T-cell (primary cell): ENCODE results near the gene SNX25. TPM values are rescaled to one million over a fixed set of nuclear protein-coding genes. Genes with fewer than 3 reads are reported as not detected.
"Not testable (repeated sequence)": the region's sequence is repeated elsewhere in the genome, so short reads cannot be mapped to it uniquely, and the experiment has no call there.

Source experiments
- ATAC-seq, 4 experiments: fragments of 200-7000 bp in 3 of 4; fragments of 150-1000 bp in 1 of 4; cut with Tn5 transposase; replicated peaks in 1 of 4; 1 replicate in 3 of 4; 2 replicates in 1 of 4; pipeline ENCODE4 v1.10.0; 2021; ENCODE audit warnings: moderate library complexity in 3 of 4, mild to moderate bottlenecking in 2 of 4, moderate number of reproducible peaks in 1 of 4
- CTCF ChIA-PET, 2 donors: fragments of 300-600 bp; sonication (Branson Sonifier 250); formaldehyde crosslinking; loops; one replicate each; lab custom pipeline; 2022; ENCODE audit warnings: antibody characterized with exemption in 2 of 2; lab: Charles Lee
- POLR2A ChIA-PET, 2 donors: fragments of 300-600 bp; sonication (Branson Sonifier 250); formaldehyde crosslinking; loops; one replicate each; lab custom pipeline; 2022; ENCODE audit warnings: antibody characterized with exemption in 2 of 2; lab: Charles Lee
- DNase-seq, 35 experiments: peaks; one replicate each; pipeline versions ENCODE4 v3.0.0 to v3.0.0-alpha.2; 2013 to 2023
- H3K27ac ChIP-seq: one replicate; pipeline ENCODE4 v1.5.1; 2013; ENCODE audit warnings: low read length
- H3K27me3 ChIP-seq, 2 experiments: replicated peaks in 1 of 2; 1 replicate in 1 of 2; 2 replicates in 1 of 2; pipeline versions ENCODE4 v1.6.1 to v1.7.0; 2013; ENCODE audit warnings: low read length in 1 of 2, mixed read lengths in 1 of 2; ENCODE audit not compliant: control insufficient read depth in 2 of 2, insufficient read depth in 2 of 2; ENCODE audit errors: extremely low read depth in 1 of 2
- H3K36me3 ChIP-seq, 2 donors: 1 replicate in 1 of 2; 2 replicates in 1 of 2; pipeline versions ENCODE4 v1.6.1 to v1.7.0; 2013; ENCODE audit warnings: low read length in 1 of 2; ENCODE audit not compliant: control insufficient read depth in 2 of 2, insufficient read depth in 1 of 2; ENCODE audit errors: extremely low read depth in 1 of 2
- H3K4me1 ChIP-seq, 2 experiments: 1 replicate in 1 of 2; 2 replicates in 1 of 2; pipeline versions ENCODE4 v1.6.1 to v1.7.0; 2013; ENCODE audit warnings: low read length in 2 of 2, mixed read lengths in 1 of 2; ENCODE audit not compliant: insufficient read depth in 2 of 2, control insufficient read depth in 1 of 2; ENCODE audit errors: extremely low read depth in 1 of 2
- H3K4me3 ChIP-seq, 2 donors: 1 replicate in 1 of 2; 2 replicates in 1 of 2; pipeline versions ENCODE4 v1.5.1 to v1.7.0; 2013; ENCODE audit warnings: mild to moderate bottlenecking in 2 of 2, low read length in 1 of 2, moderate library complexity in 1 of 2; ENCODE audit not compliant: control insufficient read depth in 1 of 2; ENCODE audit errors: extremely low read depth in 1 of 2
- H3K9me3 ChIP-seq: 2 replicates; pipeline ENCODE4 v1.7.0; 2013
- H3K27ac Mint-ChIP-seq, 2 donors: one replicate each; pipeline ENCODE4 v1.8.0; 2020 to 2021; ENCODE audit warnings: mild to moderate bottlenecking in 2 of 2, mixed read lengths in 2 of 2
- H3K27me3 Mint-ChIP-seq, 2 donors: one replicate each; pipeline ENCODE4 v1.8.0; 2021 to 2022; ENCODE audit warnings: mixed read lengths in 2 of 2
- H3K36me3 Mint-ChIP-seq: one replicate; pipeline ENCODE4 v1.8.0; 2021; ENCODE audit warnings: mixed read lengths
- H3K4me1 Mint-ChIP-seq, 3 donors: one replicate each; pipeline ENCODE4 v1.8.0; 2020 to 2022; ENCODE audit warnings: mixed read lengths in 3 of 3, mild to moderate bottlenecking in 1 of 3
- H3K4me3 Mint-ChIP-seq, 3 donors: one replicate each; pipeline ENCODE4 v1.8.0; 2020 to 2022; ENCODE audit warnings: mild to moderate bottlenecking in 3 of 3, mixed read lengths in 3 of 3, moderate library complexity in 3 of 3
- H3K9me3 Mint-ChIP-seq, 3 donors: one replicate each; pipeline ENCODE4 v1.8.0; 2020 to 2022; ENCODE audit warnings: mixed read lengths in 3 of 3
- WGBS: methylation state at CpG from one replicate; pipeline ENCODE4 v1.1.5; 2013; ENCODE audit warnings: missing lambda C conversion rate; ENCODE audit not compliant: insufficient coverage; 5-methylcytosine and 5-hydroxymethylcytosine counted together
- total RNA-seq, 35 experiments: library from RNA in 6 of 35; stranded (reverse) in 6 of 35; fragments of 120-200 nt in 1 of 35; gene quantifications; one replicate each; pipeline versions ENCODE4 v1.2.1 to v1.2.4 and lab custom pipeline; 2013 to 2026

Gene SNX25
- total RNA-seq, 5 donors from 2014 or later (not counting 1 experiment from before 2014, with no cell fraction given) = 14.0 to 19.3 (median 16.4) TPM

GRCh38 chr4:185323606-185324005 is 114.2 kb downstream of the SNX25 start:
- Histone ChIP-seq H3K36me3 (peaks cover 0 to 4% of the 10 kb centered on the region in 2 donors), H3K9me3 (no peaks in the 10 kb centered on the region), H3K27ac (no peak overlapping the region), H3K4me3 (no peak overlapping the region), H3K27me3 (no peaks in the 10 kb centered on the region), H3K4me1 (peaks cover 0 to 2% of the 10 kb centered on the region in 2 experiments)
- DNase-seq (no peak), ATAC-seq (no peak)
- H3K4me3 Mint-ChIP-seq = no peak overlapping the region
- H3K36me3 Mint-ChIP-seq = peaks cover 26% of the 10 kb centered on the region
- H3K4me1 Mint-ChIP-seq = peaks cover 3 to 4% (median 3%) of the 10 kb centered on the region in 3 donors
- no peak overlapping the region for H3K27ac Mint-ChIP-seq
- WGBS = no CpG with 5 or more reads among the region's 1 CpG
- ChIA-PET POLR2A (interaction anchor here in 1 of 2 donors (0.6 kb wide), 1 partner anchor 64 kb away, joined by 4 read pairs; no protein-coding TSS in a partner anchor), CTCF (interaction anchor here in 1 of 2 donors (0.6 kb wide), 2 partner anchors 31 to 56 kb away, joined by 3 read pairs; no protein-coding TSS in a partner anchor)
- H3K9me3 Mint-ChIP-seq = peaks cover 0 to 3% (median 0%) of the 10 kb centered on the region in 3 donors
- no peaks in the 10 kb centered on the region for H3K27me3 Mint-ChIP-seq

GRCh38 chr4:185324361-185324760 is 115.0 kb downstream of the SNX25 start:
- H3K27me3 ChIP-seq, H3K4me3 Mint-ChIP-seq, ATAC-seq, DNase-seq, H3K4me1 ChIP-seq, H3K36me3 ChIP-seq, H3K9me3 ChIP-seq, H3K27ac Mint-ChIP-seq, H3K27ac ChIP-seq, H3K4me3 ChIP-seq, POLR2A ChIA-PET, H3K4me1 Mint-ChIP-seq, H3K27me3 Mint-ChIP-seq, H3K9me3 Mint-ChIP-seq: not testable (repeated sequence)
- CTCF ChIA-PET = interaction anchor here in 1 of 2 donors (0.6 kb wide), 1 partner anchor 55 kb away, joined by 3 read pairs; no protein-coding TSS in a partner anchor
- 98% methylated on average over 5 of the region's 6 CpGs for WGBS
- peaks cover 31% of the 10 kb centered on the region for H3K36me3 Mint-ChIP-seq

- POLR2A ChIA-PET, H3K4me3 Mint-ChIP-seq, H3K27ac Mint-ChIP-seq, CTCF ChIA-PET, H3K9me3 Mint-ChIP-seq, H3K4me3 ChIP-seq, H3K27me3 Mint-ChIP-seq, H3K4me1 ChIP-seq, H3K36me3 ChIP-seq, H3K27me3 ChIP-seq, H3K27ac ChIP-seq, ATAC-seq, DNase-seq, H3K4me1 Mint-ChIP-seq, H3K9me3 ChIP-seq: not testable (repeated sequence)
- no CpG with 5 or more reads among the region's 1 CpG for WGBS
- H3K36me3 Mint-ChIP-seq = peaks cover 31% of the 10 kb centered on the region
Observed at GRCh38 chr4:185325721-185326120, 116.3 kb downstream of the SNX25 start.

GRCh38 chr4:185328586-185328985 is 119.2 kb downstream of the SNX25 start:
- H3K4me1 Mint-ChIP-seq = no peaks in the 10 kb centered on the region
- POLR2A ChIA-PET = no interaction called here

GRCh38 chr4:185329879-185330510 is 120.6 kb downstream of the SNX25 start:
- H3K36me3 ChIP-seq, H3K4me1 ChIP-seq, H3K27ac ChIP-seq, H3K9me3 Mint-ChIP-seq, H3K9me3 ChIP-seq, H3K27me3 ChIP-seq, H3K4me1 Mint-ChIP-seq, POLR2A ChIA-PET, H3K27me3 Mint-ChIP-seq, DNase-seq, ATAC-seq, H3K4me3 ChIP-seq, H3K4me3 Mint-ChIP-seq, CTCF ChIA-PET: not testable (repeated sequence)
- peaks cover 35% of the 10 kb centered on the region for H3K36me3 Mint-ChIP-seq
- H3K27ac Mint-ChIP-seq = peak overlapping the region in 1 of 2 donors; percentile 8
- 83% methylated on average over 2 of the region's 2 CpGs for WGBS

More at GRCh38 chr4:185328586-185328985, 119.2 kb downstream of the SNX25 start:
- no peak overlapping the region for H3K27ac ChIP-seq
- no peaks in the 10 kb centered on the region for H3K27me3 ChIP-seq
- CTCF ChIA-PET = no interaction called here
- WGBS = 100% methylated on average over 7 of the region's 7 CpGs
- ATAC-seq (no peak), DNase-seq (no peak)
- Mint-ChIP-seq H3K36me3 (peaks cover 36% of the 10 kb centered on the region), H3K27me3 (no peaks in the 10 kb centered on the region), H3K27ac (no peak overlapping the region), H3K4me3 (no peak overlapping the region), H3K9me3 (no peaks in the 10 kb centered on the region)
- no peak overlapping the region for H3K4me3 ChIP-seq
- no peaks in the 10 kb centered on the region for H3K4me1 ChIP-seq
- H3K36me3 ChIP-seq = peaks cover 0 to 4% of the 10 kb centered on the region in 2 donors
- no peaks in the 10 kb centered on the region for H3K9me3 ChIP-seq

GRCh38 chr4:185332575-185333464 is 123.4 kb downstream of the SNX25 start:
- H3K27ac Mint-ChIP-seq = no peak overlapping the region
- no CpG with 5 or more reads among the region's 3 CpGs for WGBS
- no peaks in the 10 kb centered on the region for H3K4me1 Mint-ChIP-seq
- Histone ChIP-seq H3K4me3 (no peak overlapping the region), H3K27ac (no peak overlapping the region), H3K27me3 (no peaks in the 10 kb centered on the region), H3K4me1 (no peaks in the 10 kb centered on the region), H3K36me3 (peaks cover 0 to 4% of the 10 kb centered on the region in 2 donors), H3K9me3 (no peaks in the 10 kb centered on the region)
- H3K36me3 Mint-ChIP-seq = peaks cover 58% of the 10 kb centered on the region
- no peak for DNase-seq
- POLR2A ChIA-PET = no interaction called here
- no peaks in the 10 kb centered on the region for H3K9me3 Mint-ChIP-seq
- no peak overlapping the region for H3K4me3 Mint-ChIP-seq
- ATAC-seq = no peak
- CTCF ChIA-PET = interaction anchor here in 1 of 2 donors (0.6 kb wide), 1 partner anchor 96 kb away, joined by 5 read pairs; no protein-coding TSS in a partner anchor
- no peaks in the 10 kb centered on the region for H3K27me3 Mint-ChIP-seq
